GM18870 (cell line): Measurements from ENCODE around the gene JAKMIP2.
A peak's percentile ranks its signal among the peaks of the same experiment; 100 is the strongest.
"Not testable (repeated sequence)": the region's sequence is repeated elsewhere in the genome, so short reads cannot be mapped to it uniquely, and the experiment has no call there.

ENCODE experiments used
- ATAC-seq: cut with Tn5 transposase; IDR thresholded peaks from one replicate; pipeline ENCODE4 v1.9.1; 2021; ENCODE audit warnings: moderate library complexity; ENCODE audit not compliant: unreplicated experiment

JAKMIP2 gene

GRCh38 chr5:147617711-147618350 is 164.7 kb downstream of the JAKMIP2 start:
- no peak for ATAC-seq

- ATAC-seq = no peak
Observed at GRCh38 chr5:147617191-147617606, 165.3 kb downstream of the JAKMIP2 start.

- ATAC-seq = no peak
Observed at GRCh38 chr5:147616421-147616820, 166.1 kb downstream of the JAKMIP2 start.

DNA sequence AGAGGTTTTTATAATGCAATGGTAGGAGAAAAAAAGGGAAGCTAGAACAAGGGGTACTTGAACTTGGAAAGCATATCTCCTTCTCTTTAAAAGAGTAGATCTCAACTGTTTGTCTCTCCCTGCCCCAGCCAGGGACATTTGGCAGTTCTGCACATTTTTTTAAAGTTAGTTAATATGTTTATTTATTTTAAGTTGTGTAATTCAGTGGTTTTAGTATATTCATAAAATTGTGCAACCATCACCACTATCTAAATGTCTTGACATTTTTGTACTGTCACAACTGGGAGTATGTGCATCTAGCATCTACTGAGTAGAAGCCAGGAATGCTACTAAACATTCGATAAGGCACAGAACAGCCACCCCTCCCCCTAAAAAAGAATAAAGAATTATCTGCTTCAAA is 169.2 kb downstream of the JAKMIP2 start:
- no peak for ATAC-seq

GRCh38 chr5:147611483-147611882 is 171.0 kb downstream of the JAKMIP2 start:
- no peak for ATAC-seq

DNA sequence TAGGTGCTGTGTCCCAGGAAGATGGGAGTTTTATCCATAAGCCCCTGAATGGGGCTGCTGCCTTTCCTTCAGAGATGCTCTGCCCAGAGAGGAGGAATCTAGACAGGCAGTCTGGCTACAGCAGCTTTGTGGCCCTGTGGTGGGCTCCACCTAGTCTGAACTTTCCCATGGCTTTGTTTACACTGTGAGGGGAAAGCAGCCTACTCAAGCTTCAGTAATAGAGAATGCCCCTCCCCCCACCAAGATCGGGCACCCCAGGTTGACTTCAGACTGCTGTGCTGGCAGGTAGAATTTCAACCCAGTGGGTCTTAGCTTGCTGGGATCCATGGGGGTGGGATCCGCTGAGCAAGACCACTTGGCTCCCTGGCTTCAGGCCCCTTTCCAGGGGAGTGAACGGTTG is 171.7 kb downstream of the JAKMIP2 start:
- no peak for ATAC-seq

- ATAC-seq = peak; percentile 69
Observed at GRCh38 chr5:147601652-147602051, 180.9 kb downstream of the JAKMIP2 start.

DNA sequence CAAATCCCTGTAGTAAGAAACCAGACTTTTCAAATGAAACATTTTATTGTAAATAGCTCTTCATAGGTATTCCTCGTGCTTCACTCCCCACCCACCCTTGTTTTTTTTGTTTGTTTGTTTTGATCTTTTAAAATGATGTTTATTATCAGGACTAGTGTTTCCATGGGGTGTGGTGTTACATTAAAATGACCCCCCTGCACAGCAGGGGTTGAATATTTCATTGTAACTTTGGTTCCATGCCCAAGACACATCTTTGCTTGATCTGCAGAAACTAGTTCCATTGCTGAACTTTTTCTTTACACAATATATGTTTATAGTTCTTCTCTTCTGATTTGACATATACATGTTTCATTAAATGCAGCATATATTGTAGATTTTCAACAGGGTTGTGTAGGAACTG is 191.4 kb downstream of the JAKMIP2 start:
- no peak for ATAC-seq

GRCh38 chr5:147590096-147590495 is 192.4 kb downstream of the JAKMIP2 start:
- ATAC-seq = no peak

DNA sequence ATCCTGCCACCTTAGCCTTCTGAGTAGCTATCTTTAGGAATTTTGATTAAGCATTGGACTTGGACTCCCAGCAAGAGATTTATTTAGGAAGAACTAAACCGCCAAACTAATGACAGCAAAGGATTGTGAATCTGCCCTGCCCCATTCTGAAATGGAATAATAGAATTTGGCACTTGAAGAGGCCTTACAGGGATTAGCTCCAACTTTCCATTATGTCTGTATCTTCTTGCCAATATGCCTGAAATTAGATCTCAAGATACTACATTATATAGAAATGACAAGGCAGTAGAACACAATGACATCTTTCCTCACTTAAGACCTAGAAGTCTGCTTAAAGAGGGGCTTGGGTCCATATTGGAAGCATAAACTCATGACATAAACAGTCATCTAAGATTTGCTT is 195.7 kb downstream of the JAKMIP2 start:
- no peak for ATAC-seq

GRCh38 chr5:147586221-147586620 is 196.3 kb downstream of the JAKMIP2 start:
- ATAC-seq = no peak

DNA sequence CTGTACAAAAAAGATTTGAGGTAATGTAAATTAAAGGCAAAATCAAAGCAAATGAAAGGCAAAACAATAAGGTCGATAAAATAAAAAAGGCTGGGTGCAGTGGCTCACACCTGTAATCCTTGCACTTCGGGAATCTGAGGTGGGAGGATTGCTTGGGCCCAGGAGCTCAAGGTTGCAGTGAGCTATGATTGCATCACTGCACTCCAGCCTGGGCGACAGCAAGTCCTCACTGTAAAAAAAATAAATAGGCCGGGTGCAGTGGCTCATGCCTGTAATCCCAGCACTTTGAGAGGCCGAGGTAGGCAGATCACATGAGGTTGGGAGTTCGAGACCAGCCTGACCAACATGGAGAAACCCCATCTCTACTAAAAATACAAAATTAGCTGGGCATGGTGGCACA is 200.3 kb downstream of the JAKMIP2 start:
- not testable (repeated sequence) for ATAC-seq

DNA sequence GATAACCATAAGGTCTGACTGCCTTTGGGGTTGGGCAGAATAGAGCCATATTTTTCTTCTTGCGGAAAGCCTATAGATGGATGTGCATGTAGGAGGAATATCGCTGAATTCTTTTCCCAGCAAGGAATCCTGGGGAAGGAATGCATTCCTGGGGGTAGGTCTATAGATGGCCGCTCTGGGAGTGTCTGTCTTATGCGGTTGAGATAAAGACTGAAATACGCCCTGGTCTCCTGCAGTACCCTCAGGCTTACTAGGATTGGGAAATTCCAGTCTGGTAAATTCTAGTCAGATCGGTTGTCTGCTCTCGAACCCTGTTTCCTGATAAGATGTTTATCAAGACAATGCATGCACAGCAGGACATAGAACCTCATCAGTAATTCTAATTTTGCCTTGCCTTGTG is 202.1 kb downstream of the JAKMIP2 start:
- not testable (repeated sequence) for ATAC-seq

GRCh38 chr5:147578228-147579024 is 204.1 kb downstream of the JAKMIP2 start:
- no peak for ATAC-seq

DNA sequence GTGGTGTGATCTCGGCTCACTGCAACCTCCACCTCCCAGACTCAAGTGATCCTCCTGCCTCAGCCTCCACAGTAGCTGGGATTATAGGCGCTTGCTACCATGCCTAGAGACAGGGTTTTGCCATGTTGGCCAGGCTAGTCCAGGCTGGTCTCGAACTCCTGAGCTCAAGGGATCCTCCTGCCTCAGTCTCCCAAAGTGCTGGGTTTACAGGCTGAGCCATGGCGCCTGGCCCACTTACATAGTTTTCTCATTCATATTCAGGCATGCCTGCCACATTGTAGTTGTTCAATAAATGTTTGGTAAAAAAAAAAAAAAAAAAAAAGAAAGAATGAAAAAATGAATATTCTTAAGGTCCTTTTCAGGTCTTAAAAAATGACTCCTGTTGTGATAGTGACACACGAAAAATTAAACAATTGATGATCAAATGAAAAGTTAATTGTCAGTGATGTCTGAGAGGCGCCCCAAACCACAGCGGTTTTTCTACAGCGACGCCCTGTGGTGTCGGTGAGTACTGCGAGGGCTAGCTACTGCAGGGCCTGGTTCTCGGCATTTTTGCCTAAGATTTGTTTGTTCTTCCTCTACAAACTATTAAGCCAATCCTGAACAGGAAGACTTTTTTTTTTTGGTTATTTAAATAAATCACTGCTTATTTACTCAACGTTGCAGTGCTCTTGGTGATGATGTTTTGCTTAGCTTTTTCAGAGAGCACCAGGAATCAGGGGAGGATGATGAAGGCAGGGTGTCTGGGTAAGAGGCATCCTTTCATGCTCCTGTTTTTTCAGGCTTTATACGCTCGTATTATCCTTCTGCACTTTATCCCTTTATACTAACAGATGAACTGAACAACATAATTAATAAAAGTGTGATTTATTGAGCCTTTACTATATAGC is 205.6 kb downstream of the JAKMIP2 start:
- peak; percentile 60 for ATAC-seq

DNA sequence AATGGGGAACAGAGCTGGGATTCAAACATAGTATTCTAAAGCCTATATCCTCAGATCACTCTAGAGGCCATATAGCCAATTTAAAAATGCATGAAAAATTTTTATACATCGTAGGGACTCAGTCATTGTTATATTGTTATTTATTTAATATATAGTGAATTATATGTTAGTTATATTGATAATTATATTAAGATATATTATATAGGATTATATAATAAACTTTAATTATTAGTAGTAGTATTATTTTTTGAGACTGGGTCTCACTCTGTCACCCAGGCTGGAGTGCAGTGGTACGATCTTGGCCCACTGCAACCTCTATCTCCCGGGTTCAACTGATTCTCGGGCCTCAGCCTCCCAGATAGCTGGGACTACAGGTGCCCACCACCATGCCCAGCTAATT is 206.9 kb downstream of the JAKMIP2 start:
- ATAC-seq = no peak

GRCh38 chr5:147573211-147573610 is 209.3 kb downstream of the JAKMIP2 start:
- ATAC-seq = no peak

GRCh38 chr5:147568710-147569406 is 213.7 kb downstream of the JAKMIP2 start:
- no peak for ATAC-seq

GRCh38 chr5:147567917-147568598 is 214.5 kb downstream of the JAKMIP2 start:
- ATAC-seq = no peak

GRCh38 chr5:147565524-147565923 is 217.0 kb downstream of the JAKMIP2 start:
- no peak for ATAC-seq
